GM12873 (cell line): ENCODE data around the gene DDX51.

Source experiments
- TF ChIP-seq, protein P1 (sequence below): IDR thresholded peaks from 2 replicates; pipeline ENCODE4 v1.5.1; 2012; ENCODE audit warnings: low read depth, mild to moderate bottlenecking, moderate library complexity, low read length, control low read depth; ENCODE audit not compliant: insufficient read depth; ENCODE audit errors: missing control alignments

The DDX51 gene

GRCh38 chr12:132089407-132089910 lies 54.7 kb downstream of the DDX51 start:
- TF ChIP-seq, protein P1, sequence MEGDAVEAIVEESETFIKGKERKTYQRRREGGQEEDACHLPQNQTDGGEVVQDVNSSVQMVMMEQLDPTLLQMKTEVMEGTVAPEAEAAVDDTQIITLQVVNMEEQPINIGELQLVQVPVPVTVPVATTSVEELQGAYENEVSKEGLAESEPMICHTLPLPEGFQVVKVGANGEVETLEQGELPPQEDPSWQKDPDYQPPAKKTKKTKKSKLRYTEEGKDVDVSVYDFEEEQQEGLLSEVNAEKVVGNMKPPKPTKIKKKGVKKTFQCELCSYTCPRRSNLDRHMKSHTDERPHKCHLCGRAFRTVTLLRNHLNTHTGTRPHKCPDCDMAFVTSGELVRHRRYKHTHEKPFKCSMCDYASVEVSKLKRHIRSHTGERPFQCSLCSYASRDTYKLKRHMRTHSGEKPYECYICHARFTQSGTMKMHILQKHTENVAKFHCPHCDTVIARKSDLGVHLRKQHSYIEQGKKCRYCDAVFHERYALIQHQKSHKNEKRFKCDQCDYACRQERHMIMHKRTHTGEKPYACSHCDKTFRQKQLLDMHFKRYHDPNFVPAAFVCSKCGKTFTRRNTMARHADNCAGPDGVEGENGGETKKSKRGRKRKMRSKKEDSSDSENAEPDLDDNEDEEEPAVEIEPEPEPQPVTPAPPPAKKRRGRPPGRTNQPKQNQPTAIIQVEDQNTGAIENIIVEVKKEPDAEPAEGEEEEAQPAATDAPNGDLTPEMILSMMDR, result no peak
